ENCODE measurements around the gene CADPS.

Gene CADPS

DNA sequence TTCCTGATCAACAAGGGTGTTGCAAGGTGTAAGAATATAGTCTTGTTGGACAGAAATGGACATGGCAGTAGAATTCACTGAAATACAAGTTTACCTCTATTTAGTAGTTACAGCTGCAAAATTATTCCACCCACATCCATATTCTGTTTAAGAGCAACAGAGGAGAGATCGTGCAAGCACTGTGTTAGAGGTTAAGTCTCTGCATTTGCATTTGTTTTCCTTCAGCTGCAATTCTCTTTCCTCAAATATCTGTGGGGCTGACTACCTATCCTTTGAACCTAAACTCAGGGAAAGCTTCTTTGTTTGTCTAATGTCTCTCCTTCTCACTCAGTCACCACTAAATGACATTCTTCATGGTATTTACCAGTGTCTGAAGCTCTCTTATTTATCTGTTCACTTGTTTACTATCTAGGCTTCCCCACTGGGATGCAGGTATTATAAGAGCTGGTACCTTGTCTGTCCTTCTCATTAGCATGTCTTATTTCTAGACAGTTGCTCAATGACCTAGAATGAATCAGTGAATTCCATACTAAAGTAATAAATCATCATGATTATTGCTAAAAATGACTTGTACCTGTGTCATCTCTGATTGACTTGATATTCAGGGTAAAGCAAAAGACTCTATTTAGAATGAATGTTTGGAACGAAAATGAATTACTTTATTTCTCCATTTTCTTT is 326.5 kb downstream of the CADPS start:
- no peak for TF ChIP-seq CTCF (IDR thresholded peaks at IDR 0.05)
- Histone ChIP-seq H3K4me3 (ENCODE audit: low read depth in 1 of 2, low read length in 1 of 2) (no peak overlapping the region), H3K27ac (no peak overlapping the region)

GRCh38 chr3:62546266-62546665 is 328.9 kb downstream of the CADPS start:
- no peak overlapping the region for H3K27ac ChIP-seq
- H3K27me3 ChIP-seq, result no peaks in the 10 kb centered on the region
- H3K4me3 ChIP-seq (ENCODE audit: low read depth in 1 of 2, low read length in 1 of 2), result no peak overlapping the region
- H3K36me3 ChIP-seq, result no peaks in the 10 kb centered on the region
- H3K4me1 ChIP-seq (ENCODE audit: control insufficient read depth in 1 of 2, insufficient read depth in 1 of 2, low read depth in 1 of 2, low read length in 1 of 2), result no peaks in the 10 kb centered on the region
- H3K9me3 ChIP-seq, result no peaks in the 10 kb centered on the region
- TF ChIP-seq CTCF (IDR thresholded peaks at IDR 0.05), result no peak

More for the DNA sequence above, 326.5 kb downstream of the CADPS start:
- Histone ChIP-seq H3K4me1 (ENCODE audit: control insufficient read depth in 1 of 2, insufficient read depth in 1 of 2, low read depth in 1 of 2, low read length in 1 of 2) (no peaks in the 10 kb centered on the region), H3K9me3 (no peaks in the 10 kb centered on the region), H3K36me3 (no peaks in the 10 kb centered on the region), H3K27me3 (no peaks in the 10 kb centered on the region)

DNA sequence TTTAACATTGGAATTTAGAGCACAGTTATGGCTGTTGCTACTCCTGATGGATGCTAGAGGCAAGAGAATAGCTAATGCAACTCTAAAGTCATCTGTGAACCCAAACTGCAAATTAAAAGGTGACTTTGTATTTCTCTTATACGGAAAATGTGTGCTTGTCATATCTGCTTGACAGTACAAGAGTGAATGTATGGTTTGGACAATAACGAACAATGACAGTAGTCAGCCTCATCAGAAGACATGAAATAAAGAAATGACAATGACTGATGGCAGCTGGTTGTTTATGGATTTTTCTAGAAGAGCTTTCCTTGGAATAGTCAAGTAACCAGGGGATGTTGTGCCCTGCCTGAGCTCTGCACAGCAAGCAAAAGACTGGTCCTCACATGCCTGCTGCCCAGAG is 333.0 kb downstream of the CADPS start:
- H3K27me3 ChIP-seq, result no peaks in the 10 kb centered on the region
- H3K36me3 ChIP-seq, result no peaks in the 10 kb centered on the region
- no peak overlapping the region for H3K4me3 ChIP-seq (ENCODE audit: low read depth in 1 of 2, low read length in 1 of 2)
- no peaks in the 10 kb centered on the region for H3K9me3 ChIP-seq
- no peak overlapping the region for H3K27ac ChIP-seq
- H3K4me1 ChIP-seq (ENCODE audit: control insufficient read depth in 1 of 2, insufficient read depth in 1 of 2, low read depth in 1 of 2, low read length in 1 of 2), result no peaks in the 10 kb centered on the region
- TF ChIP-seq CTCF (IDR thresholded peaks at IDR 0.05), result no peak

DNA sequence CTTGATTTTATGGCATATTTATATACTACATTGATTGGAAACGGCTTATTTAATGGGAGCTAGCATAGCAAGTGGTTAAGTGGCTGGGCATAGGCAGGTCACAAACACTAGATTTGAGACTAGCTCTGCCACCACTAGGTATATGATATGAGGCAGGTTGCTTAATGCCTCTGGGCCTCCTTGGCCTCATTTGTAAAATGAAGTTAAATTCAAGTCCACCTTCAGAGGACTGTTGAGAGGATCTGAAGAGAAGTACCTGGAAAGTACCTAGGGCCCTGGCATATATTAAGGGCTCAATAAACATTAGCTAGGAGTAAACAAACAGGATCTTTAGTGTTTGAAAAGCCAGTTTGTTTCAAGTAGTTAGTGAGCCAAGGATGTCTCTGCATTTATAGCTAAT is 335.5 kb downstream of the CADPS start:
- no peak overlapping the region for H3K4me3 ChIP-seq (ENCODE audit: low read depth in 1 of 2, low read length in 1 of 2)

GRCh38 chr3:62538691-62539356 is 336.4 kb downstream of the CADPS start:
- Histone ChIP-seq H3K27me3 (no peaks in the 10 kb centered on the region), H3K4me1 (ENCODE audit: control insufficient read depth in 1 of 2, insufficient read depth in 1 of 2, low read depth in 1 of 2, low read length in 1 of 2) (no peaks in the 10 kb centered on the region), H3K27ac (no peak overlapping the region), H3K36me3 (no peaks in the 10 kb centered on the region), H3K9me3 (no peaks in the 10 kb centered on the region), H3K4me3 (ENCODE audit: low read depth in 1 of 2, low read length in 1 of 2) (no peak overlapping the region)
- no peak for TF ChIP-seq CTCF (IDR thresholded peaks at IDR 0.05)

More for the DNA sequence above, 335.5 kb downstream of the CADPS start:
- no peak for TF ChIP-seq CTCF (IDR thresholded peaks at IDR 0.05)
- H3K27me3 ChIP-seq, result no peaks in the 10 kb centered on the region
- no peak overlapping the region for H3K27ac ChIP-seq
- no peaks in the 10 kb centered on the region for H3K36me3 ChIP-seq
- no peaks in the 10 kb centered on the region for H3K4me1 ChIP-seq (ENCODE audit: control insufficient read depth in 1 of 2, insufficient read depth in 1 of 2, low read depth in 1 of 2, low read length in 1 of 2)
- no peaks in the 10 kb centered on the region for H3K9me3 ChIP-seq

All from neutrophil (primary cell).